IgD-negative memory B cell (primary cell): ENCODE data around the gene TRPM2. TPM values are rescaled to one million over a fixed set of nuclear protein-coding genes. Genes with fewer than 3 reads are reported as not detected.

Experiments
- H3K27ac Mint-ChIP-seq, 3 donors: one replicate each; pipeline ENCODE4 v1.8.0; 2020 to 2022; ENCODE audit warnings: mild to moderate bottlenecking in 3 of 3, mixed read lengths in 3 of 3, moderate library complexity in 1 of 3
- H3K27me3 Mint-ChIP-seq: one replicate; pipeline ENCODE4 v1.8.0; 2021; ENCODE audit warnings: mixed read lengths
- H3K36me3 Mint-ChIP-seq: one replicate; pipeline ENCODE4 v1.8.0; 2020; ENCODE audit warnings: mild to moderate bottlenecking, mixed read lengths
- H3K4me1 Mint-ChIP-seq, 3 donors: one replicate each; pipeline ENCODE4 v1.8.0; 2020 to 2022; ENCODE audit warnings: mixed read lengths in 3 of 3, mild to moderate bottlenecking in 1 of 3
- H3K4me3 Mint-ChIP-seq, 4 donors: one replicate each; pipeline ENCODE4 v1.8.0; 2020 to 2022; ENCODE audit warnings: mild to moderate bottlenecking in 4 of 4, mixed read lengths in 4 of 4, moderate library complexity in 3 of 4
- H3K9me3 Mint-ChIP-seq, 3 donors: one replicate each; pipeline ENCODE4 v1.8.0; 2020 to 2021; ENCODE audit warnings: mixed read lengths in 3 of 3, mild to moderate bottlenecking in 1 of 3
- polyA plus RNA-seq: library from polyadenylated mRNA; unstranded; fragments of 300-500 nt; fragmentation: Illumina TruSeq; gene quantifications from one replicate; pipeline ENCODE4 v1.2.3, GENCODE V29; 2021

TRPM2 gene
- polyA plus RNA-seq, 1 donor from 2014 or later: 5.1 TPM

- Mint-ChIP-seq H3K36me3 (peaks cover 6% of the 10 kb centered on the region), H3K27ac (no peak overlapping the region), H3K4me1 (peaks cover 0 to 2% (median 0%) of the 10 kb centered on the region in 3 donors), H3K27me3 (peaks cover 2% of the 10 kb centered on the region), H3K9me3 (peaks cover 0 to 7% (median 0%) of the 10 kb centered on the region in 3 donors), H3K4me3 (no peak overlapping the region)
These were observed 13.3 kb downstream of the TRPM2 start for GRCh38 chr21:44366586-44367211.

GRCh38 chr21:44368711-44369446 is 15.5 kb downstream of the TRPM2 start:
- Mint-ChIP-seq H3K4me1 (no peaks in the 10 kb centered on the region), H3K9me3 (peaks cover 0 to 3% (median 0%) of the 10 kb centered on the region in 3 donors), H3K27me3 (no peaks in the 10 kb centered on the region), H3K27ac (no peak overlapping the region), H3K36me3 (peaks cover 6% of the 10 kb centered on the region), H3K4me3 (peak overlapping the region in 1 of 4 donors; percentile 45)

- Mint-ChIP-seq H3K27ac (peak overlapping the region in 1 of 3 donors; percentile 57), H3K9me3 (peaks cover 0 to 3% (median 2%) of the 10 kb centered on the region in 3 donors), H3K36me3 (peaks cover 6% of the 10 kb centered on the region), H3K4me1 (peaks cover 3% of the 10 kb centered on the region in 3 donors), H3K4me3 (no peak overlapping the region), H3K27me3 (peaks cover under 1% of the 10 kb centered on the region)
These were observed 16.8 kb downstream of the TRPM2 start for GRCh38 chr21:44370027-44370735.

GRCh38 chr21:44370786-44371410 is 17.5 kb downstream of the TRPM2 start:
- Mint-ChIP-seq H3K27me3 (peaks cover 1% of the 10 kb centered on the region), H3K27ac (no peak overlapping the region), H3K4me3 (no peak overlapping the region), H3K36me3 (peaks cover 6% of the 10 kb centered on the region), H3K4me1 (peaks cover 7 to 10% (median 9%) of the 10 kb centered on the region in 3 donors), H3K9me3 (peaks cover 0 to 3% (median 2%) of the 10 kb centered on the region in 3 donors)

GRCh38 chr21:44371596-44371995 is 18.2 kb downstream of the TRPM2 start:
- peaks cover 0 to 3% (median 2%) of the 10 kb centered on the region in 3 donors for H3K9me3 Mint-ChIP-seq
- no peak overlapping the region for H3K27ac Mint-ChIP-seq
- peaks cover 1% of the 10 kb centered on the region for H3K27me3 Mint-ChIP-seq
- peaks cover 5% of the 10 kb centered on the region for H3K36me3 Mint-ChIP-seq
- H3K4me1 Mint-ChIP-seq: peaks cover 9 to 10% (median 9%) of the 10 kb centered on the region in 3 donors
- peak overlapping the region in 1 of 4 donors; percentile 44 for H3K4me3 Mint-ChIP-seq

- H3K27ac Mint-ChIP-seq: no peak overlapping the region
- H3K27me3 Mint-ChIP-seq: peaks cover 1% of the 10 kb centered on the region
- H3K4me3 Mint-ChIP-seq: no peak overlapping the region
- peaks cover 4% of the 10 kb centered on the region for H3K36me3 Mint-ChIP-seq
- H3K4me1 Mint-ChIP-seq: peaks cover 9 to 10% (median 9%) of the 10 kb centered on the region in 3 donors
- H3K9me3 Mint-ChIP-seq: peaks cover 0 to 3% (median 2%) of the 10 kb centered on the region in 3 donors
These were observed 19.2 kb downstream of the TRPM2 start for GRCh38 chr21:44372616-44373015.

GRCh38 chr21:44374601-44375280 is 21.3 kb downstream of the TRPM2 start:
- H3K36me3 Mint-ChIP-seq: peaks cover 2% of the 10 kb centered on the region
- H3K4me3 Mint-ChIP-seq: peak overlapping the region in 3 of 4 donors; percentile 13 to 37 (median 30)
- H3K27me3 Mint-ChIP-seq: peaks cover 1% of the 10 kb centered on the region
- H3K4me1 Mint-ChIP-seq: peaks cover 9 to 10% (median 9%) of the 10 kb centered on the region in 3 donors
- peak overlapping the region in 1 of 3 donors; percentile 6 for H3K27ac Mint-ChIP-seq
- peaks cover 0 to 3% (median 2%) of the 10 kb centered on the region in 3 donors for H3K9me3 Mint-ChIP-seq

GRCh38 chr21:44375281-44375651 is 21.8 kb downstream of the TRPM2 start:
- H3K4me1 Mint-ChIP-seq: peaks cover 9 to 10% (median 9%) of the 10 kb centered on the region in 3 donors
- peaks cover 0 to 3% (median 2%) of the 10 kb centered on the region in 3 donors for H3K9me3 Mint-ChIP-seq
- H3K27me3 Mint-ChIP-seq: peaks cover 1% of the 10 kb centered on the region
- peak overlapping the region in 3 of 4 donors; percentile 13 to 30 (median 23) for H3K4me3 Mint-ChIP-seq
- peak overlapping the region in 1 of 3 donors; percentile 6 for H3K27ac Mint-ChIP-seq
- H3K36me3 Mint-ChIP-seq: peaks cover 2% of the 10 kb centered on the region

GRCh38 chr21:44375761-44376241 is 22.4 kb downstream of the TRPM2 start:
- peaks cover 0 to 3% (median 2%) of the 10 kb centered on the region in 3 donors for H3K9me3 Mint-ChIP-seq
- peaks cover 1% of the 10 kb centered on the region for H3K27me3 Mint-ChIP-seq
- peak overlapping the region in 1 of 3 donors; percentile 6 for H3K27ac Mint-ChIP-seq
- peaks cover 2% of the 10 kb centered on the region for H3K36me3 Mint-ChIP-seq
- peak overlapping the region in 2 of 4 donors; percentile 12 to 66 for H3K4me3 Mint-ChIP-seq
- peaks cover 9 to 10% (median 9%) of the 10 kb centered on the region in 3 donors for H3K4me1 Mint-ChIP-seq

- Mint-ChIP-seq H3K27me3 (peaks cover 1% of the 10 kb centered on the region), H3K27ac (peak overlapping the region in 2 of 3 donors; percentile 53 to 67), H3K9me3 (peaks cover 0 to 3% (median 2%) of the 10 kb centered on the region in 3 donors), H3K4me3 (no peak overlapping the region), H3K36me3 (peaks cover 2% of the 10 kb centered on the region), H3K4me1 (peaks cover 9 to 10% (median 9%) of the 10 kb centered on the region in 3 donors)
These were observed 23.2 kb downstream of the TRPM2 start for GRCh38 chr21:44376606-44377005.

GRCh38 chr21:44377201-44377921 is 23.9 kb downstream of the TRPM2 start:
- no peak overlapping the region for H3K4me3 Mint-ChIP-seq
- H3K4me1 Mint-ChIP-seq: peaks cover 9 to 11% (median 10%) of the 10 kb centered on the region in 3 donors
- H3K9me3 Mint-ChIP-seq: peaks cover 3 to 4% (median 4%) of the 10 kb centered on the region in 3 donors
- H3K36me3 Mint-ChIP-seq: peaks cover 4% of the 10 kb centered on the region
- peaks cover 1% of the 10 kb centered on the region for H3K27me3 Mint-ChIP-seq
- H3K27ac Mint-ChIP-seq: no peak overlapping the region

GRCh38 chr21:44377922-44378645 is 24.7 kb downstream of the TRPM2 start:
- Mint-ChIP-seq H3K27ac (no peak overlapping the region), H3K9me3 (peaks cover 0 to 4% (median 4%) of the 10 kb centered on the region in 3 donors), H3K27me3 (peaks cover 1% of the 10 kb centered on the region), H3K4me3 (no peak overlapping the region), H3K4me1 (peaks cover 9 to 11% (median 10%) of the 10 kb centered on the region in 3 donors), H3K36me3 (peaks cover 4% of the 10 kb centered on the region)
